Effector memory CD4-positive, alpha-beta T cell (primary cell): Measurements from ENCODE around the gene TNNC2.

ENCODE experiments used
- DNase-seq, 3 donors: peaks; one replicate each; pipeline ENCODE4 v3.0.0-alpha.2; 2020
- H3K27ac ChIP-seq: 2 replicates; pipeline ENCODE4 v1.7.0; 2013; ENCODE audit warnings: mild to moderate bottlenecking, low read length, moderate library complexity; ENCODE audit not compliant: insufficient read depth, poor library complexity, severe bottlenecking
- H3K27me3 ChIP-seq: replicated peaks from 2 replicates; pipeline ENCODE4 v1.7.0; 2013; ENCODE audit warnings: mild to moderate bottlenecking, low read length; ENCODE audit not compliant: insufficient read depth, control insufficient read depth, poor library complexity, severe bottlenecking
- H3K36me3 ChIP-seq: 2 replicates; pipeline ENCODE4 v1.7.0; 2013; ENCODE audit warnings: mild to moderate bottlenecking, low read length, moderate library complexity; ENCODE audit not compliant: control insufficient read depth, insufficient read depth
- H3K4me1 ChIP-seq: 2 replicates; pipeline ENCODE4 v1.7.0; 2013; ENCODE audit warnings: low read length, mild to moderate bottlenecking; ENCODE audit not compliant: control insufficient read depth, insufficient read depth, poor library complexity, severe bottlenecking
- H3K4me3 ChIP-seq: 2 replicates; pipeline ENCODE4 v1.7.0; 2013; ENCODE audit warnings: low read length, low read depth, mild to moderate bottlenecking; ENCODE audit not compliant: insufficient read depth, poor library complexity, severe bottlenecking
- H3K9me3 ChIP-seq: 2 replicates; pipeline ENCODE4 v1.7.0; 2013; ENCODE audit warnings: mild to moderate bottlenecking, low read length, moderate library complexity; ENCODE audit not compliant: control insufficient read depth

Gene TNNC2

GRCh38 chr20:45861221-45862075, 34.3 kb upstream of the TNNC2 start:
- Histone ChIP-seq H3K36me3 (no peaks in the 10 kb centered on the region), H3K27ac (no peak overlapping the region), H3K4me3 (no peak overlapping the region), H3K27me3 (no peaks in the 10 kb centered on the region), H3K9me3 (no peaks in the 10 kb centered on the region), H3K4me1 (no peaks in the 10 kb centered on the region)
- DNase-seq, result no peak

- Histone ChIP-seq H3K4me3 (no peak overlapping the region), H3K9me3 (no peaks in the 10 kb centered on the region), H3K27ac (no peak overlapping the region), H3K4me1 (peaks cover 6% of the 10 kb centered on the region), H3K36me3 (no peaks in the 10 kb centered on the region), H3K27me3 (no peaks in the 10 kb centered on the region)
- no peak for DNase-seq
Measured at GRCh38 chr20:45860560-45861220, 33.6 kb upstream of the TNNC2 start.

- Histone ChIP-seq H3K4me1 (peaks cover 10% of the 10 kb centered on the region), H3K27me3 (no peaks in the 10 kb centered on the region), H3K4me3 (no peak overlapping the region), H3K27ac (no peak overlapping the region), H3K9me3 (no peaks in the 10 kb centered on the region), H3K36me3 (no peaks in the 10 kb centered on the region)
- no peak for DNase-seq
Measured at GRCh38 chr20:45859916-45860315, 32.8 kb upstream of the TNNC2 start.

GRCh38 chr20:45857882-45858216, 30.7 kb upstream of the TNNC2 start:
- Histone ChIP-seq H3K4me1 (peaks cover 11% of the 10 kb centered on the region), H3K9me3 (no peaks in the 10 kb centered on the region), H3K27me3 (no peaks in the 10 kb centered on the region), H3K27ac (peak overlapping the region; percentile 84), H3K4me3 (peak overlapping the region; percentile 89), H3K36me3 (no peaks in the 10 kb centered on the region)
- no peak for DNase-seq

- H3K4me3 ChIP-seq, result peak within 1 kb of the TSS; percentile 89
- no peaks in the 10 kb centered on the region for H3K27me3 ChIP-seq
- peaks cover 11% of the 10 kb centered on the region for H3K4me1 ChIP-seq
- H3K36me3 ChIP-seq, result no peaks in the 10 kb centered on the region
- peak within 1 kb of the TSS; percentile 84 for H3K27ac ChIP-seq
- H3K9me3 ChIP-seq, result no peaks in the 10 kb centered on the region
- DNase-seq, result peak; percentile 84 to 93 (median 90)
Measured at GRCh38 chr20:45857114-45857881, 30.2 kb upstream of the TNNC2 start, which contains the start of the genes ACOT8 and ZSWIM3. Gene ACOT8 (minus strand): TSS chr20:45857392. CDS start chr20:45857315, 77 bp downstream. Gene ZSWIM3 (plus strand): TSS chr20:45857614. CDS start chr20:45857826, 212 bp downstream.

- no peak overlapping the region for H3K4me3 ChIP-seq
- no peaks in the 10 kb centered on the region for H3K9me3 ChIP-seq
- H3K4me1 ChIP-seq, result peaks cover 11% of the 10 kb centered on the region
- DNase-seq, result no peak
- no peaks in the 10 kb centered on the region for H3K27me3 ChIP-seq
- H3K27ac ChIP-seq, result no peak overlapping the region
- peaks cover 7% of the 10 kb centered on the region for H3K36me3 ChIP-seq
Measured at GRCh38 chr20:45853484-45853883, 26.4 kb upstream of the TNNC2 start.

- no peaks in the 10 kb centered on the region for H3K9me3 ChIP-seq
- no peak for DNase-seq
- H3K36me3 ChIP-seq, result peaks cover 12% of the 10 kb centered on the region
- H3K27me3 ChIP-seq, result no peaks in the 10 kb centered on the region
- peaks cover 11% of the 10 kb centered on the region for H3K4me1 ChIP-seq
- H3K27ac ChIP-seq, result no peak overlapping the region
- no peak overlapping the region for H3K4me3 ChIP-seq
Measured at GRCh38 chr20:45852326-45852725, 25.2 kb upstream of the TNNC2 start.

- no peaks in the 10 kb centered on the region for H3K27me3 ChIP-seq
- peaks cover 13% of the 10 kb centered on the region for H3K36me3 ChIP-seq
- no peak for DNase-seq
- no peaks in the 10 kb centered on the region for H3K9me3 ChIP-seq
- H3K4me1 ChIP-seq, result peaks cover 11% of the 10 kb centered on the region
- H3K27ac ChIP-seq, result no peak overlapping the region
- no peak overlapping the region for H3K4me3 ChIP-seq
Measured at GRCh38 chr20:45851501-45851900, 24.4 kb upstream of the TNNC2 start.

- Histone ChIP-seq H3K36me3 (peaks cover 19% of the 10 kb centered on the region), H3K4me1 (peaks cover 7% of the 10 kb centered on the region)
- DNase-seq, result no peak
Measured at GRCh38 chr20:45850926-45851325, 23.8 kb upstream of the TNNC2 start.

More at GRCh38 chr20:45850926-45851325, 23.8 kb upstream of the TNNC2 start:
- H3K27me3 ChIP-seq, result no peaks in the 10 kb centered on the region
- no peak overlapping the region for H3K4me3 ChIP-seq
- H3K9me3 ChIP-seq, result no peaks in the 10 kb centered on the region
- no peak overlapping the region for H3K27ac ChIP-seq
